NCI-H1436 treated with DMSO at 0.1 percent for 48 hours (cell line): ENCODE measurements around the gene SUSD4.

ENCODE experiments used
- DNase-seq: peaks from one replicate; lab custom pipeline; 2025; lab: John Stamatoyannopoulos, UW

The SUSD4 gene

DNA sequence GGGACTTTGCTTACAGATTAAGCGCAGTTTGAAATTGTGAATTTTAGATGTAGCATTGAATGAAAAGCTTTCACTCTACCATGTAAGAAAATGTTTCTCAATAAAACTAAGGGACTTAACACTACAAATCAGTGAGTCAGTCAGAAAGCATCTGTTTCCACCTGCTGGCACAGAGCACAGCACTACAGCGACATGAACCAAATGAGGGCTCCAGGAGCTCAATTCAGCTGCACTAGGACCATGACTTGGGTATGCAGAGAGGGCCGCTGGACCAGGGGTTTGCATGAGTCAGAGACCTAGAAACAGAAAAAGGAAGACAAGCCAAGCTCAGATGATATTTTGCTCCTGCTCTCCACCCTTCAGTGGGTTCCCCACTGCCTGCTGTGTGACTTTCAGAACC is 5.2 kb downstream of the SUSD4 start:
- no peak for DNase-seq

GRCh38 chr1:223355699-223356098 is 8.3 kb downstream of the SUSD4 start:
- no peak for DNase-seq

DNA sequence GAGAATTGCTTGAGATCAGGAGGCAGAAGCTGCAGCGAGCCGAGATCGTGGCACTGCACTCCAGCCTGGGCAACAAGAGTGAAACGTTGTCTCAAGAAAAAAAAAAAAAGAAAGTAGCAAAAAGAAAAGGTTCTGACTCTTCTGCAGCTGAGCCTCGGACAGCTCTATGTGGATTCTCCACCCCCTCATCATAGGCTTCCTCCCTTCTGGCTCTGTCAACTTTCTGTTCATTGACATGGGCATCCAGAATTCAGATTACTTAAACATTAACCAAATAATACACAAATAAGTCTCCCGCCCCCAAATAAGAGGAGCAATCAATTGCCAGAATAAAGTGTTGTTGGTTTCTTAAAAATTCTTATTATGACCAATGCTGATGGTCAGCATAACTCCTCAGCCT is 10.0 kb downstream of the SUSD4 start:
- no peak for DNase-seq

- DNase-seq, result no peak
Observed at GRCh38 chr1:223352944-223353343, 11.0 kb downstream of the SUSD4 start.

DNA sequence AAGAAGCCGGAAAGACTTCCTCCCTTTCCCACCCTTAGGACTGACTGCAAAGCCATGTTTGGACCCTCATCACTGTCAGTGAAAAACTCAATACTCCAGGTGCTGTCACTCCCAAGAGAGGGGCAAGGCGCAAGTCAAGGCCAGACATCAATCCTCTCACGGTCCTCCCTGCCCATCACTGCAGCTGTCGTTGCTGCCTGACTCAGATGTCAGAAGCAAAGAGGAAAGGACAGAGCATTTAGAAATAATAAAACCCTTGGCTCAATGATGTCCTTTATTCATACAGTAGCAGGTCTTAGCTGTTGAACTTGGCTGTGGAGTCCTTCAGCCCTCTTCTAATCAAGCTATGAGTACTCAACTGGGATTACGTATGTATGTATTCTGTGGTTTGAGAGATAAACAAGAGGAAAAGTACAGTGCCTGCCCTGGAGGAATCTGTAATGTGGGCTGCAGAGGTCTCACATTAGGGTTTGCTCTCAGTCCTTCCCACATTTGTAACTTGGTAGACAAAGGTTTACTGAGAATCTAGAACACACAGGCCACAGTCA is 13.5 kb downstream of the SUSD4 start:
- no peak for DNase-seq

- no peak for DNase-seq
Observed at GRCh38 chr1:223349241-223349640, 14.7 kb downstream of the SUSD4 start.

DNA sequence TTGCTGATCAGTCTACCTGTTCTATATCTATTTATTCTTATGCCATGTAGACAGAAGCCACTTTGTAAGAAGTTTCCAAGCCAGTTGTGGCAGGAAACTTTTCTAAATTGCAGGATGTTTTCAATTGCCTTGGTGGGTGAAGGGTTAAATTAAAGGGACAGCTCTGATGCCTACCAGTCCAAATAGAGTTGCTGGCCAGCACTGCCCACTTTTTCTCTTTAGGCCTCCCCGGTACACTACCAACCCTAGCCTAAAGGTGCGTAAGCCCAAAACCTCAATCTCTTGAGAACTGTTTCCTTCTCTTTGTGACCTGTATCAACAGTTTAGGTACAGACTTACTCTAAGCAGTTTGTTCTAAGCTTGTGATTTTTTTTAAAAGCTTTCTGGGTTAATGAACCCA is 15.5 kb downstream of the SUSD4 start:
- DNase-seq, result no peak

DNA sequence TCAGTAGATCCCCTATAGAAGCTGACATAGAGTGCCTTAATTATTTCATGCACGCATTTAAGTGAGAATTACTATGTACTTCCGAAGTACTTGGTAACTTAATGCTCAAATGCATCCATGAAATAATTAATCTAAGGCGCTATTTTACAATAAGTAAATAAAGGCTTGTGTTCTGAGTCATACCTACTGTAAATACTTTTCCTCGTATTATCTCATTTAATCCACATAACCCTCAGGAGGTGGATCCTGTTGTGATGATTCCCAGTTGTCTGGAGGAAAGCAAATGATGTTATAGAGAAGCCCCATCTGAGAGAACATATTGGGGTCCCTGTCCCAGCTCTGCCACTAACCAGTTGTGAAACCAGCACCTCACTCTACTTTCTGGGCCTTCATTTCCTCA is 16.4 kb downstream of the SUSD4 start:
- no peak for DNase-seq

GRCh38 chr1:223346311-223346710 is 17.7 kb downstream of the SUSD4 start:
- no peak for DNase-seq

DNA sequence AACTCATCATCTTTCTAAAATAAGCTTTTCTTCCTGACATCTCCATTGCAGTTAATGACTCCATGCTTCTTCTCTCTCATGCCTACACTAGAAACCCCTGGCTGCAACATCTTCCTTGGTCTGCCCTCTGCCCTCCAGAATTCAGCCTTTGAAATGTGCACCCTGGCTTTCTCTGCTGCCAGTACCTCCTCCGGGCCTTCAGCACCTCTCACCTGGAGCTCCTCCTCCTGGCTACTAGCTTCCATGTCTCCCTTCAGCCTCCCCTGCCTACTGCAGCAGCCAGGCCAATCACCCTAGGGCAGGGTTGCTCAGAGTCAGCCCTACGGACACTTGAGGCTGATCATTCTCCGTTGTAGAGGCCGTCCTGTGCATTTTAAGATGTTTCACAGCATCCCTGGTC is 18.3 kb downstream of the SUSD4 start:
- DNase-seq, result no peak

DNA sequence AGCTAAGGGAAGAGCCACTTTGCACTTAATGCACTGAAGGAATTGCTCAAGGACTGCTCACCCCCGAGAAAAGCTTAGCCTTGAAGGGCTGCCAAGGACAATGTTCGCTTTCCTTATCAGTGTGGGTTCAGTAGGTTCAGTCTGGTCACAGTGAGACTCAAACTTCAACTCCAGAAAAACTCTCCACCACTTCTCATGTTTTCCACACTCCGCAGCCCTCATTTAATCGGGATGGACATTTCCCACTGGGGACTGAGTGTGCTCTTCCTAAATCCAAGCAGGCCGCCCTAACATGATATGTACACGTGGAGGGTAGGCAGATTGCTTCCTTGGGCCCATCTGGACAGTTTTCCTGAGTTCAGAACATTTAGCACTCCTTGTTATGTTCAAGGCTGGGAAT is 19.5 kb downstream of the SUSD4 start:
- no peak for DNase-seq

DNA sequence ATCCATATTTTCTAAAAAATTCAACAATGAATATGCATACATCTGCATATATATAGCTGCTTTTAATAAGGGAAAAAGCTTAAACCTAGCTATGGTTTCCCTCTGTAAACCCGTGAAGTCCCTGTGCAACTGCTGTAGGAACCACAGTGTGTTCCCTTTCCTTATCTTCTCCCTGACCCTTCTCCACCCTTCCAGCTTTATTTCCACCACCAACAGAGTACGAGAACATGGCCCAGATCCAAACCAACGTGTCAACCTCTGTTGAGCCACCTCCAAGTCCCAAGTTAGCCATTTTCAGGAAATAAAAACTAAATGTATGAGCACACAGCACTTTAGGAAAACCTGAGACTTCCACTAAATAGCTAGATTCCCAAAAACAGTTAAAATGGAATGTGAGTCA is 20.3 kb downstream of the SUSD4 start:
- DNase-seq, result no peak

GRCh38 chr1:223341121-223341520 is 22.9 kb downstream of the SUSD4 start:
- DNase-seq, result no peak

GRCh38 chr1:223340637-223341036 is 23.3 kb downstream of the SUSD4 start:
- no peak for DNase-seq

- DNase-seq, result no peak
Observed at GRCh38 chr1:223339861-223340260, 24.1 kb downstream of the SUSD4 start.

GRCh38 chr1:223338811-223339746 is 24.9 kb downstream of the SUSD4 start:
- no peak for DNase-seq

DNA sequence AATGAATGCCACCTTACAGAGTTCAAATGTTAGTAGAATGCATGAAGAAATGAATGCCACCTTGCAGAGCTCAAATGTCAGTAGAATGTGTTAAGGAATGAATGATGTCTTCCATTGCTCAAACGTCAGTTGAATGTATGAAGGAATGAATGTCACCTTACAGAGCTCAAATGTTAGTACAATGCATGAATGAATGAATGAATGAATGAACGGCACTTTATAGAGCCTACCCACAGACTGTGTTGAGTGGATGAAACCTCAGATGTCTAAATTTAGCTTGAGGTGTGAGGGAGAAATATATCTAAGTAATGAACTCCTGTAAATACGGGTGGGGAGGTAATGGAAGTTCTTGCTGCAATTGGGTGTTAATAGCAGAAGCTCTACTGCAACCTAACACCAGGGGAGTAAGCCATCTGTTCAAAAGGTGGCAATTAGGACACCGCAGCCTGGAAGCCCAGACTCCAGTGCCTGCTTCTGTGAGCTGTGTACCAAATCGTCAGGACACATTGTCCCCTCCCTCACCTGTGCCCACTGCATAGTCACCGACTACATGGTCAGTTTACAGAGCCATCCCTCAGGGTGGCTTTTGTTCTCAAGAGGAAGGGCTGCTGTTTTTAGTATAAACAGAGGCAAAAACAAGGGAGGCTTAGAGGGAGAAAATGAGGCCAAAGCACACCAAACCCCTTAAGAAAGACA is 26.7 kb downstream of the SUSD4 start:
- peak; percentile 40 for DNase-seq

- DNase-seq, result no peak
Observed at GRCh38 chr1:223334156-223334555, 29.8 kb downstream of the SUSD4 start.

DNA sequence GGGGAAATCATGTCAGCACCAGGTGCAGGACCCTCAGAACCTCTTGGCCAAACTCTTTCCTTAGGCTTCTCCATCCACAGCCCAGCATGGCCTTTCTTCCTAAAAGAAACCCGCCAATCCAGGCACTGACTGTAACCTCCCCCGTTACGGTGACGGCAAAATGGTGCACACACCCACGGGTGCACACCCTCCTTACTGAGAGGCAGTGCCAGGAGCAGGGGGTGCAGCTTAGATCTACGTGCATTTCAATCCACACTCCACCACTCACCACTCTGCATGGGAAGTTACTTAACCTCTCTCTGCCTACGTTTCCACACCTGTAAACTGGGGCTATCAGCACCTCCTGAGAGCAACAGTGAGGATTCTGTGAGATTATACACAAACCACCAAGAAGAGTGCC is 31.0 kb downstream of the SUSD4 start:
- no peak for DNase-seq

- DNase-seq, result no peak
Observed at GRCh38 chr1:223331929-223332328, 32.0 kb downstream of the SUSD4 start.

DNA sequence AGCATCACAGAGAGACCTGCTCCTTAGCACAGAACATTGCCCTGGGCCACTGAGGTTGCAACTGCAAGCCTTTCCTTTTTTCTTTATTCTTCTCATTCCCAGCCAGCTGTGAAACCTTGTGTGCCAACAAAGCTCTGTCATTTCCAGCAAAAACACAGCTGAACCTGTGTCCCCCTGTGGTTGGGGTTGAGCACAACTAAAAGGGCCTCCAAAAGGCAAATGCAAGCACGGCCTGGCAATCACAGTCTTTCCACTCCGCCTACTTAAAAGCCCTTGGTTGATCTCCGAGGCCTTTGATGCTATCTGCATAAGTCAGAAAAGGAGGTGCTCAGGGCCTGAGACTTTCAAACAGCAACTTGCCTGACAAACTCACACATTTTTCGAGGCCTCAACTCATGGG is 32.7 kb downstream of the SUSD4 start:
- no peak for DNase-seq

DNA sequence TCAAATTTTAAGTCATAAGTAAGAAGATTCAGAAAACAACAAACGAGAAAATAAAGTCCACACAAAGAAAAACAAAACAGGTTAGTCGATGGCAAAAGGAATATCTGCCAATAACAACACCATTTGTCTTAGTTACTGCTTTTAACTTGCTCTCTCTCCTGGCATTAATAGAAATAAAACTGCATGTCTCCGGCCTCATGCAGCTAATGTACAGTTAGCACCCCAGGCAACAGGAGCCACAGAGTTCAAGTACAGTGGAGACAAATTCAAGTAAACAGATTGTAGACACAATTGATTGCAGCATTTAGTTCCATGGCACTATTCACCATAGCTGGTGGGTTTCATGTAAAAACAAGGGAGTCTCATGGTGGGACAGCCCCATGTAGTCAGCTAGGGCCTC is 33.5 kb downstream of the SUSD4 start:
- no peak for DNase-seq
